Cardiac muscle cell (in vitro differentiated cells and primary cell): ENCODE data around the gene WDR47. TPM values are rescaled to one million over a fixed set of nuclear protein-coding genes. Genes with fewer than 3 reads are reported as not detected.
A peak's percentile ranks its signal among the peaks of the same experiment; 100 is the strongest.

Experiments used
- DNase-seq, 2 donors: peaks; one replicate each; pipeline versions ENCODE4 v3.0.0 to v3.0.0-alpha.2; 2010 to 2017; ENCODE audit warnings: low read depth in 1 of 2, low spot score in 1 of 2
- H3K27ac ChIP-seq: fragments of 200-600 bp; sonication (generic); 2 replicates; pipeline ENCODE4 v1.5.1; 2016
- H3K27me3 ChIP-seq: fragments of 200-600 bp; sonication (generic); 2 replicates; pipeline ENCODE4 v1.6.0; 2016; ENCODE audit warnings: control low read depth
- H3K36me3 ChIP-seq: fragments of 200-600 bp; sonication (generic); 2 replicates; pipeline ENCODE4 v1.5.1; 2016; ENCODE audit warnings: control low read depth
- H3K4me1 ChIP-seq: fragments of 200-600 bp; sonication (generic); 2 replicates; pipeline ENCODE4 v1.8.1; 2017; ENCODE audit warnings: low read depth, mild to moderate bottlenecking, mixed run types
- H3K4me3 ChIP-seq: fragments of 200-600 bp; sonication (generic); 2 replicates; pipeline ENCODE4 v1.5.1; 2016; ENCODE audit warnings: mild to moderate bottlenecking
- H3K9me3 ChIP-seq: fragments of 200-600 bp; sonication (generic); 2 replicates; pipeline ENCODE4 v1.5.1; 2017; ENCODE audit warnings: low read depth, mild to moderate bottlenecking, control low read depth
- polyA plus RNA-seq: library from polyadenylated mRNA; unstranded; fragments of >200 nt; fragmentation: Nextera tagmentation; extraction: Ambion mirVana; gene quantifications from 2 replicates; pipeline ENCODE4 v1.2.1, GENCODE V29; 2016
- total RNA-seq: library from RNA; depleted of rRNA; stranded (reverse); fragments of >200 nt; gene quantifications from 2 replicates; pipeline ENCODE4 v1.2.3, GENCODE V29; 2016
- TF ChIP-seq, protein P1 (sequence below): IDR thresholded peaks from 2 replicates; pipeline ENCODE4 v1.5.1; 2012; ENCODE audit warnings: low read depth, mild to moderate bottlenecking, low read length

The WDR47 gene
- total and polyA plus RNA-seq, 2 experiments from 2014 or later, result 6.7 to 7.9 TPM

DNA sequence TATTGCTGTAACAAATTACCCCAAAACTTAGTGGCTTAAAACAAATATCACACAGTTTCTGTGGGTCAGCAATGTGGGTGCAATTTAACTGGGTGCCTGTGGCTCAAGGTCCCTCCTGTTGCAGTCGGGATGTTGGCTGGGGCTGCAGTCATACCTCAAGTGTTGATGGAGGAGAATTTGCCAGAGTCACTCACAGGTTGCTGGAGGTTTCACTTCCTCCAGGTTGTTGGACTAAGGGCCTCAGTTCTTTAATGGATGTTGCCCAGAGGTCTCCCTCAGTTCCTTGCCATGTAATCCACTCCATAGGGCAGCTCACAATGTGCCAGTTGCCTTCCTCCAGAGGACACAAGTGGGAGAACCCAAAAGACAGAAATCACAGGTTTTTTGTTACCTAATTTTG lies 36.4 kb upstream of the WDR47 start:
- H3K9me3 ChIP-seq, result no peaks in the 10 kb centered on the region
- H3K27ac ChIP-seq, result no peak overlapping the region
- TF ChIP-seq, protein P1, sequence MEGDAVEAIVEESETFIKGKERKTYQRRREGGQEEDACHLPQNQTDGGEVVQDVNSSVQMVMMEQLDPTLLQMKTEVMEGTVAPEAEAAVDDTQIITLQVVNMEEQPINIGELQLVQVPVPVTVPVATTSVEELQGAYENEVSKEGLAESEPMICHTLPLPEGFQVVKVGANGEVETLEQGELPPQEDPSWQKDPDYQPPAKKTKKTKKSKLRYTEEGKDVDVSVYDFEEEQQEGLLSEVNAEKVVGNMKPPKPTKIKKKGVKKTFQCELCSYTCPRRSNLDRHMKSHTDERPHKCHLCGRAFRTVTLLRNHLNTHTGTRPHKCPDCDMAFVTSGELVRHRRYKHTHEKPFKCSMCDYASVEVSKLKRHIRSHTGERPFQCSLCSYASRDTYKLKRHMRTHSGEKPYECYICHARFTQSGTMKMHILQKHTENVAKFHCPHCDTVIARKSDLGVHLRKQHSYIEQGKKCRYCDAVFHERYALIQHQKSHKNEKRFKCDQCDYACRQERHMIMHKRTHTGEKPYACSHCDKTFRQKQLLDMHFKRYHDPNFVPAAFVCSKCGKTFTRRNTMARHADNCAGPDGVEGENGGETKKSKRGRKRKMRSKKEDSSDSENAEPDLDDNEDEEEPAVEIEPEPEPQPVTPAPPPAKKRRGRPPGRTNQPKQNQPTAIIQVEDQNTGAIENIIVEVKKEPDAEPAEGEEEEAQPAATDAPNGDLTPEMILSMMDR, result no peak
- peaks cover 6% of the 10 kb centered on the region for H3K4me1 ChIP-seq
- no peaks in the 10 kb centered on the region for H3K36me3 ChIP-seq
- no peak for DNase-seq
- no peaks in the 10 kb centered on the region for H3K27me3 ChIP-seq
- no peak overlapping the region for H3K4me3 ChIP-seq

DNA sequence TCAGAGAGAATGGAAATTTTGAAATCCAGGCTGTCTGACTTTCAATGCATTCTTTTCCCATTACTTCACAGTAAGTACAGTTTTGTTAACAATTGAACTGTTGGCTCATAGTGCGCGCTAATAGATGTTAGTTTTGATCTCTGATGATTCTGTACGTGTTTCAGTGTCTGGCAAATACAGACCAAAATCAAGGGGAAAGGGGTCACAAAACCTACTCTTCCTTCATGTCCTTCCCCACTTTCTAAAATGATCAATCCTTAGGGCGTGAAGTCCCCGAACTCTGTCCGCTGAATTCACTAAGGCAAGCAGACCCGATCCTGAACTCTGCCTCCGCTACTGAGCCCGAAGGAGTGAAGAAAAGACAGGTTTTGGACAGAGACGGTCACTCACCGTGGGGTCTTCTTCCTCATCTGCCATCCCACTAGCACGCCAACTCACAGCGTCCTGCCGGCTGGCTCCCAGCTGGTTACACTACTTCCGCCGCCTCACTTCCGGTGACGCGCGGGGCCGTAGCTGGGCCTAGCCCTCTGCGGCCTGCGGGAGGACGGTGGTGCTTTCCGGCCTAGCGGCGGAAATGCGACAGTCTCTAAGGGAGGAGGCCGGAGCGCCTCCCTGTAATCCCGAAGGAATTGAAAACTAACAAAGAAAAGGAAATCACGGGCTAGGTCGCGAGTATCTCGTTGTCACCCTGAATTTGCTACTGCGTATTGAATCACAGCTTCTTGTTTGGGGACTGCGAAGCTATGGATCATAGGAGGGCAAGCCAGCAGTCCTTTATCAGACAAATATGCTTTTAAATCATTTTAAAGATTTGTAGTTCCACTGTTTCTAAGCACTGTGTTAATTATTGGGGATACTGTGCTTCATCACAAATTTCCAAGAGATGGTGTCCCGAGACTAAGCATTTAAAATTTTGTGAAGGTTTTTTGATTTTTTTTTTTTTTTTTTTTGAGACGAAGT lies 33.9 kb upstream of the WDR47 start, which contains the start of gene TAF13:
Gene TAF13 (minus strand): TSS at position 473 of the 960 bp plus-strand sequence. CDS start 56 bp downstream, at position 417.
- peak; percentile 95 to 97 for DNase-seq
- Histone ChIP-seq H3K4me3 (peak within 1 kb of the TSS; percentile 52), H3K9me3 (no peaks in the 10 kb centered on the region), H3K27me3 (no peaks in the 10 kb centered on the region), H3K27ac (peak within 1 kb of the TSS; percentile 98), H3K4me1 (peaks cover 6% of the 10 kb centered on the region), H3K36me3 (no peaks in the 10 kb centered on the region)
- TF ChIP-seq, protein P1, result peak; percentile 21

DNA sequence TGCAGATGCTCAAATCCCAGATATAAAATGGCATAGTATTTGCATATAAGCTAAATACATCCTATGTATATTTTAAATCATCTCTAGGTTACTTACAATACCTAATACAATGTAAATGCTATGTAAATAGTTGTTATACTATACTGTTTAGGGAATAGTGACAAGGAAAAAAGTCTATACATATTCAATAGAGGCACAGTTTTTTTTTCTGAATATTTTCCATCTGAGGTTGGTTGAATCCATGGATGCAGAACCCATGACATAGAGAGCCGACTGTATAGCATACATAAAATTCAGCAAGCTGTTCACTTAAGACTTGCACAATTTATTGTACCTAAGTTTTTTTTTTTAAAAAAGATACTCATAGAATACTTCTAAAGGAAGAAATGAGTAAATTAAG lies 27.4 kb upstream of the WDR47 start:
- Histone ChIP-seq H3K4me1 (no peaks in the 10 kb centered on the region), H3K9me3 (no peaks in the 10 kb centered on the region), H3K36me3 (peaks cover 4% of the 10 kb centered on the region), H3K4me3 (no peak overlapping the region), H3K27ac (no peak overlapping the region), H3K27me3 (no peaks in the 10 kb centered on the region)
- TF ChIP-seq, protein P1, result no peak
- DNase-seq, result no peak

DNA sequence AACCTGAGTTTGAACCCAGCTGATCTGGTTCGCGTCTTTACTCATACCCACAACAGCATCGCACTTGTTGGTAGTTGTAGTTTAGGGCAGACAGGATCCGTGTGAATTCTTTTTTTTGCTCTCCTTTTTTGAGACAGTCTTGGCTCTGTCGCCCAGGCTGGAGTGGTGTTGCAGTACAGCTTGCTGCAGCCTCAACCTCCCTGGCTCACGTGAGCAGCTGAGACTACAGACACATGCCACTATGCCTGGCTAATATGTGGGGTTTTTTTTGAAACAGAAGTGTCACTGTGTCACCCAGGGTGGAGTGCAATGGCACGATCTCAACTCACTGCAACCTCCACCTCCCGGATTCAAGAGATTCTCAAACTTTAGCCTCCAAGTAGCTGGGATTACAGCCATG lies 26.0 kb upstream of the WDR47 start:
- peaks cover 9% of the 10 kb centered on the region for H3K36me3 ChIP-seq
- no peaks in the 10 kb centered on the region for H3K9me3 ChIP-seq
- no peaks in the 10 kb centered on the region for H3K27me3 ChIP-seq
- H3K4me1 ChIP-seq, result no peaks in the 10 kb centered on the region
- H3K4me3 ChIP-seq, result no peak overlapping the region
- H3K27ac ChIP-seq, result no peak overlapping the region
- TF ChIP-seq, protein P1, result no peak
- DNase-seq, result no peak

DNA sequence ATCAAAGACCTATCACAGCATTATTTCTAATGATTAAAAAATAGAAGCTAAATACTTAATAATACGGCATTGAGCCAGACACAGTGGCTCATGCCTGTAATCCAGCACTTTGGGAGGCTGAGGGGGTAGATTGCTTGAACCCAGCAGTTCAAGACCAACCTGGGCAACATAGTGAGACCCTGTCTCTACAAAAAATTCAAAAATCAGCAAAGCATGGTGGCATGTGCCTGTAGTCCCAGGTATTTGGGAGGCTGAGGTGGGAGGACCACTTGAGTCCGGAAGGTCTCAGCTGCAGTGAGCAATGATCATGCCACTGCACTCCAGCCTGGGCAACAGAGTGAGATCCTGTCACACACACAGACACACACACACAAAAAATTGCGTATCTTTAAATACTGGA lies 23.2 kb upstream of the WDR47 start:
- no peak for DNase-seq
- peaks cover 15% of the 10 kb centered on the region for H3K36me3 ChIP-seq
- TF ChIP-seq, protein P1, result no peak
- no peak overlapping the region for H3K4me3 ChIP-seq
- no peaks in the 10 kb centered on the region for H3K27me3 ChIP-seq
- no peak overlapping the region for H3K27ac ChIP-seq
- H3K9me3 ChIP-seq, result no peaks in the 10 kb centered on the region
- no peaks in the 10 kb centered on the region for H3K4me1 ChIP-seq
